OCI-LY7 (cell line): ENCODE results near the gene FADS6. TPM values are rescaled to one million over a fixed set of nuclear protein-coding genes. Genes with fewer than 3 reads are reported as not detected.

ENCODE experiments used
- BruUV-seq: library from RNA; stranded (reverse); fragments of 400-500 nt; replicated peaks from 2 replicates; lab custom pipeline; 2021; lab: Mats Ljungman, UMichigan
- CTCF ChIA-PET: fragments of 300-600 bp; sonication (Branson Sonifier 250); formaldehyde crosslinking; loops from one replicate; lab custom pipeline; 2022; ENCODE audit warnings: antibody characterized with exemption; ENCODE audit not compliant: unreplicated experiment; lab: Charles Lee
- POLR2A ChIA-PET: fragments of 300-600 bp; sonication (Branson Sonifier 250); formaldehyde crosslinking; loops from one replicate; lab custom pipeline; 2022; ENCODE audit warnings: antibody characterized with exemption; lab: Charles Lee
- DNase-seq: peaks from one replicate; pipeline ENCODE4 v3.0.0-alpha.2; 2015; ENCODE audit warnings: low spot score
- H2AFZ ChIP-seq: fragments of 200-600 bp; sonication (generic), shearing (Covaris generic); 2 replicates; pipeline ENCODE4 v1.6.1; 2014; ENCODE audit warnings: mild to moderate bottlenecking, antibody characterized with exemption, low read length, moderate library complexity
- H3K27ac ChIP-seq: fragments of 200-600 bp; sonication (generic); 2 replicates; pipeline ENCODE4 v1.5.1; 2014; ENCODE audit warnings: mixed run types, low read depth, mild to moderate bottlenecking, moderate library complexity, low read length, inconsistent platforms; ENCODE audit not compliant: poor library complexity, severe bottlenecking
- H3K36me3 ChIP-seq: fragments of 200-600 bp; sonication (generic); 2 replicates; pipeline ENCODE4 v1.6.1; 2014; ENCODE audit warnings: mild to moderate bottlenecking, antibody characterized with exemption, low read length, moderate library complexity, mixed read lengths; ENCODE audit not compliant: insufficient read depth
- H3K4me1 ChIP-seq: fragments of 200-600 bp; sonication (generic); 2 replicates; pipeline ENCODE4 v1.5.1; 2014; ENCODE audit warnings: mild to moderate bottlenecking, low read length; ENCODE audit not compliant: insufficient read depth, poor library complexity, severe bottlenecking
- H3K4me2 ChIP-seq: fragments of 200-600 bp; sonication (generic); 2 replicates; pipeline ENCODE4 v1.6.1; 2014; ENCODE audit warnings: mild to moderate bottlenecking, low read length
- H3K4me3 ChIP-seq: fragments of 200-600 bp; sonication (generic); 2 replicates; pipeline ENCODE4 v1.5.1; 2014; ENCODE audit warnings: mild to moderate bottlenecking, low read depth, low read length; ENCODE audit not compliant: poor library complexity, severe bottlenecking
- H3K79me2 ChIP-seq: fragments of 200-600 bp; sonication (generic); 2 replicates; pipeline ENCODE4 v1.6.1; 2016; ENCODE audit warnings: low read depth, mild to moderate bottlenecking, low read length, moderate library complexity, mixed read lengths; ENCODE audit not compliant: insufficient read depth
- H3K9me2 ChIP-seq: fragments of 200-600 bp; sonication (generic); 2 replicates; pipeline ENCODE4 v1.6.1; 2016; ENCODE audit warnings: mild to moderate bottlenecking, low read length, mixed read lengths; ENCODE audit not compliant: insufficient read depth
- H3K9me3 ChIP-seq: fragments of 200-600 bp; sonication (generic); 2 replicates; pipeline ENCODE4 v1.6.1; 2014; ENCODE audit warnings: mild to moderate bottlenecking, mixed run types, low read length, mixed read lengths
- H4K20me1 ChIP-seq: fragments of 200-600 bp; sonication (generic); 2 replicates; pipeline ENCODE4 v1.6.1; 2014; ENCODE audit warnings: mild to moderate bottlenecking, antibody characterized with exemption, low read length, moderate library complexity, mixed read lengths; ENCODE audit not compliant: insufficient read depth
- EZH2phosphoT487 ChIP-seq: fragments of 200-600 bp; sonication (generic); IDR thresholded peaks from 2 replicates; pipeline ENCODE4 v1.6.1; 2018; ENCODE audit warnings: low read depth, borderline replicate concordance, mild to moderate bottlenecking, mixed run types, antibody characterized with exemption, low read length, moderate library complexity, mixed read lengths
- intact Hi-C: fragments of 100-400 bp; cut with micrococcal nuclease; formaldehyde crosslinking; loops from one replicate; pipeline ENCODE4 v1.10.0; 2022; ENCODE audit not compliant: unreplicated experiment
- total RNA-seq, 2 experiments: library from RNA; depleted of rRNA in 1 of 2; stranded (reverse); fragments of >200 nt in 1 of 2; shearing (Covaris generic) in 1 of 2; gene quantifications; 2 replicates each; pipeline ENCODE4 v1.2.3, GENCODE V29; 2014 to 2022
- TF ChIP-seq, protein P1 (sequence below): fragments of 200-600 bp; sonication (generic); conservative IDR thresholded peaks from 2 replicates; pipeline ENCODE4 v1.5.1; 2014; ENCODE audit warnings: mild to moderate bottlenecking, antibody characterized with exemption, low read length, moderate library complexity, mixed read lengths

Gene FADS6
- total RNA-seq, 2 experiments from 2014 or later, result not detected

DNA sequence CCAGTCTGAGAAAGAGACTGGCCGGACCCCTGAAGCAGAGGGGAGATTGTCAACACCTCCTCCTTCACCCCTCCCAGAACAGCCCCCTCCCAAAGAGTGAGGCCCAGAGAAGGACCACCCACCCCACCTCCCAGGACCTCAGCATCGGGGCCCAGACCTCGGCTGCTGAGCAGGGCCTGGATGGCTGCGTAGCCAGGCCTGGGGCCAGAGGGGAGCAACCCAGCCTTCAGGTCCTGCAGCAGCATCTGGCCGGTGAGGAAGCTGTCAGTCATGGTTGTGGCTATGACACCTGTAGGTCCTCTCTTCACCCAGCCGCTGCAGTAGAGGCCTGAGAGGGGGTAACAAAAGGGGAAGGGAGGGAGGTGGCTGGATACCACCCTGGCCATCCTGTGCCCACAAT, 30.5 kb downstream of the FADS6 start:
- CTCF ChIA-PET, result interaction anchor here (0.9 to 5.5 kb wide), 5 partner anchors 10 to 90 kb away, joined by 3 to 38 read pairs (median 5); partner anchors contain the start of gene FDXR
- Histone ChIP-seq H4K20me1 (no peaks in the 10 kb centered on the region), H3K79me2 (no peaks in the 10 kb centered on the region), H3K27ac (no peak overlapping the region), H3K4me3 (no peak overlapping the region), H2AFZ (no peak overlapping the region), H3K9me3 (no peaks in the 10 kb centered on the region), H3K36me3 (no peaks in the 10 kb centered on the region), H3K9me2 (no peaks in the 10 kb centered on the region), H3K4me2 (no peak overlapping the region), H3K4me1 (peaks cover 19% of the 10 kb centered on the region)
- BruUV-seq, result no TSS peak
- intact Hi-C loops, result loop anchor here (1.0 to 2.0 kb wide), 3 partner anchors 31 to 206 kb away; no protein-coding TSS in a partner anchor
- TF ChIP-seq EZH2phosphoT487, result no peak
- TF ChIP-seq, protein P1, sequence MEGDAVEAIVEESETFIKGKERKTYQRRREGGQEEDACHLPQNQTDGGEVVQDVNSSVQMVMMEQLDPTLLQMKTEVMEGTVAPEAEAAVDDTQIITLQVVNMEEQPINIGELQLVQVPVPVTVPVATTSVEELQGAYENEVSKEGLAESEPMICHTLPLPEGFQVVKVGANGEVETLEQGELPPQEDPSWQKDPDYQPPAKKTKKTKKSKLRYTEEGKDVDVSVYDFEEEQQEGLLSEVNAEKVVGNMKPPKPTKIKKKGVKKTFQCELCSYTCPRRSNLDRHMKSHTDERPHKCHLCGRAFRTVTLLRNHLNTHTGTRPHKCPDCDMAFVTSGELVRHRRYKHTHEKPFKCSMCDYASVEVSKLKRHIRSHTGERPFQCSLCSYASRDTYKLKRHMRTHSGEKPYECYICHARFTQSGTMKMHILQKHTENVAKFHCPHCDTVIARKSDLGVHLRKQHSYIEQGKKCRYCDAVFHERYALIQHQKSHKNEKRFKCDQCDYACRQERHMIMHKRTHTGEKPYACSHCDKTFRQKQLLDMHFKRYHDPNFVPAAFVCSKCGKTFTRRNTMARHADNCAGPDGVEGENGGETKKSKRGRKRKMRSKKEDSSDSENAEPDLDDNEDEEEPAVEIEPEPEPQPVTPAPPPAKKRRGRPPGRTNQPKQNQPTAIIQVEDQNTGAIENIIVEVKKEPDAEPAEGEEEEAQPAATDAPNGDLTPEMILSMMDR, result no peak
- POLR2A ChIA-PET, result interaction anchor here (0.9 to 1.4 kb wide), 3 partner anchors 10 to 71 kb away, joined by 3 to 6 read pairs (median 3); partner anchors contain the start of gene FDXR
- no peak for DNase-seq

DNA sequence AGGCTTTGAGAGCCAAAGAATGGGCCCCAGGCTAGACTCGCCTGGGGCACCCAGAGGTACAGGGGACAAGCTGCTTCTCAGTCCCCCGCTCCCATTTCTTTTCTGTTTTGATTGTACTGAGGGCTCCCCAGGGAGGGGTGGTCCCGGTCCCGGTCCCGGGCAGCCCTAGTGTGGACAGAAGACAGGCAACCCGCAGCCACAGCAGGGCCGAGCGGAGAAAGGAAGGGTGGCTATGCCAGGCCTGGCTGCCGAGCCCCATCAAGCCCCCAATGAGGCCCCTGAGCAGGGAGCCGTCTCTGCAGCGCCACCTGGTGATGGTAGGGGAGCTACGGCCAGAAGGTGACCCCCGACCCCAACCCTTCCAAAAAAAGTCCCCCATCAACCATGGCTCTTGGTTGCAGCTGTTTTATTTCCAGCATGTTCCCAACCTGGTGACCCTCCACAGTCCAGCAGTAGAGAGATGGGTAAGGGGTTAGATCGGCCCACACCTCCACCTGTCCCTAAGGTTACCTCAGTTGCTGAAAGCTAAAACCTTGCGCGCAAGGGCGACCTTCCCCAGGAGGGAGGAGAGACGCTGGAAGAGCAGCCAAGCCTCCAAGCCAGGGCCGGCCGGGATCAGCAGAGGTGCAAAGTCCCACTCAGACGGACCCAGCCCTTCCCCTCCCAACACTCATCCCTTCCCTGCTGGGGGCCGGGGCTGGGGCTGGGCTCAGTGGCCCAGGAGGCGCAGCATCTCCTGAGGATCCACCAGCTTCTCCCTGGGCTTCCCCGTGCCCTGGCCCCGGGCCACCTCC, 31.1 kb downstream of the FADS6 start:
- peaks cover 19% of the 10 kb centered on the region for H3K4me1 ChIP-seq
- intact Hi-C loops, result loop anchor here (1.0 to 2.0 kb wide), 3 partner anchors 30 to 206 kb away; no protein-coding TSS in a partner anchor
- ChIA-PET CTCF (interaction anchor here (0.9 to 5.5 kb wide), 5 partner anchors 11 to 89 kb away, joined by 3 to 38 read pairs (median 5); partner anchors contain the start of gene FDXR), POLR2A (interaction anchor here (0.9 to 1.4 kb wide), 3 partner anchors 11 to 71 kb away, joined by 3 to 6 read pairs (median 5); partner anchors contain the start of gene FDXR)
- no peaks in the 10 kb centered on the region for H3K36me3 ChIP-seq
- 0 out of 2 replicates have a peak overlapping the region, but pooled peaks have one; percentile 14 for H3K4me2 ChIP-seq
- no peaks in the 10 kb centered on the region for H4K20me1 ChIP-seq
- TF ChIP-seq, protein P1, result peak; percentile 97
- TF ChIP-seq EZH2phosphoT487, result no peak
- H3K9me3 ChIP-seq, result no peaks in the 10 kb centered on the region
- no peak overlapping the region for H2AFZ ChIP-seq
- no peaks in the 10 kb centered on the region for H3K79me2 ChIP-seq
- H3K4me3 ChIP-seq, result no peak overlapping the region
- H3K27ac ChIP-seq, result no peak overlapping the region
- no peaks in the 10 kb centered on the region for H3K9me2 ChIP-seq
- BruUV-seq, result no TSS peak
- DNase-seq, result peak; percentile 86
